ENCODE measurements around the gene RHEB.

RHEB gene

GRCh38 chr7:151424799-151425198, 94.9 kb downstream of the RHEB start:
- Histone ChIP-seq H4K20me1 (ENCODE audit: control insufficient read depth, insufficient read depth, low read depth, low read length) (no peaks in the 10 kb centered on the region), H3K36me3 (ENCODE audit: control insufficient read depth, low read length) (no peaks in the 10 kb centered on the region), H3K9me3 (ENCODE audit: control insufficient read depth, insufficient read depth, low read length) (peaks cover 13% of the 10 kb centered on the region), H3K4me1 (ENCODE audit: control insufficient read depth, low read length) (peaks cover 10% of the 10 kb centered on the region), H3K4me3 (ENCODE audit: low read length) (no peak overlapping the region), H3K79me2 (ENCODE audit: control insufficient read depth, low read length) (no peaks in the 10 kb centered on the region), H3K9me2 (replicated peaks; ENCODE audit: control insufficient read depth, low read length) (no peaks in the 10 kb centered on the region), H3K27me3 (ENCODE audit: control insufficient read depth, low read length) (peaks cover 4% of the 10 kb centered on the region; the same call in 1 of the 2 replicates), H3K4me2 (ENCODE audit: low read length) (no peak overlapping the region), H3K27ac (ENCODE audit: low read depth, low read length) (no peak overlapping the region), H3F3A (ENCODE audit: control insufficient read depth, insufficient read depth) (no peaks in the 10 kb centered on the region)
- no peak for TF ChIP-seq CTCF (IDR thresholded peaks at IDR 0.05; ENCODE audit: low read depth, low read length, poor library complexity, severe bottlenecking)
- TF ChIP-seq EZH2phosphoT487 (IDR thresholded peaks at IDR 0.05; ENCODE audit: borderline replicate concordance, low read length): no peak

GRCh38 chr7:151423936-151424335, 95.8 kb downstream of the RHEB start:
- no peaks in the 10 kb centered on the region for H3K36me3 ChIP-seq (ENCODE audit: control insufficient read depth, low read length)
- no peaks in the 10 kb centered on the region for H4K20me1 ChIP-seq (ENCODE audit: control insufficient read depth, insufficient read depth, low read depth, low read length)
- H3K4me2 ChIP-seq (ENCODE audit: low read length): no peak overlapping the region
- TF ChIP-seq CTCF (IDR thresholded peaks at IDR 0.05; ENCODE audit: low read depth, low read length, poor library complexity, severe bottlenecking) (no peak), EZH2phosphoT487 (IDR thresholded peaks at IDR 0.05; ENCODE audit: borderline replicate concordance, low read length) (no peak)
- peaks cover 4% of the 10 kb centered on the region; the same call in 1 of the 2 replicates for H3K27me3 ChIP-seq (ENCODE audit: control insufficient read depth, low read length)
- no peaks in the 10 kb centered on the region for H3K79me2 ChIP-seq (ENCODE audit: control insufficient read depth, low read length)
- no peaks in the 10 kb centered on the region for H3K9me2 ChIP-seq (replicated peaks; ENCODE audit: control insufficient read depth, low read length)
- H3F3A ChIP-seq (ENCODE audit: control insufficient read depth, insufficient read depth): no peaks in the 10 kb centered on the region
- no peak overlapping the region for H3K4me3 ChIP-seq (ENCODE audit: low read length)
- H3K27ac ChIP-seq (ENCODE audit: low read depth, low read length): no peak overlapping the region
- H3K9me3 ChIP-seq (ENCODE audit: control insufficient read depth, insufficient read depth, low read length): peaks cover 17% of the 10 kb centered on the region
- peaks cover 1% of the 10 kb centered on the region; the same call in 1 of the 2 replicates for H3K4me1 ChIP-seq (ENCODE audit: control insufficient read depth, low read length)

GRCh38 chr7:151423226-151423625, 96.5 kb downstream of the RHEB start:
- no peaks in the 10 kb centered on the region for H3K9me2 ChIP-seq (replicated peaks; ENCODE audit: control insufficient read depth, low read length)
- no peaks in the 10 kb centered on the region for H3F3A ChIP-seq (ENCODE audit: control insufficient read depth, insufficient read depth)
- no peaks in the 10 kb centered on the region for H4K20me1 ChIP-seq (ENCODE audit: control insufficient read depth, insufficient read depth, low read depth, low read length)
- no peak overlapping the region for H3K4me3 ChIP-seq (ENCODE audit: low read length)
- peaks cover 17% of the 10 kb centered on the region for H3K9me3 ChIP-seq (ENCODE audit: control insufficient read depth, insufficient read depth, low read length)
- H3K27ac ChIP-seq (ENCODE audit: low read depth, low read length): no peak overlapping the region
- no peak overlapping the region for H3K4me2 ChIP-seq (ENCODE audit: low read length)
- TF ChIP-seq CTCF (IDR thresholded peaks at IDR 0.05; ENCODE audit: low read depth, low read length, poor library complexity, severe bottlenecking) (no peak), EZH2phosphoT487 (IDR thresholded peaks at IDR 0.05; ENCODE audit: borderline replicate concordance, low read length) (no peak)
- H3K36me3 ChIP-seq (ENCODE audit: control insufficient read depth, low read length): no peaks in the 10 kb centered on the region
- H3K4me1 ChIP-seq (ENCODE audit: control insufficient read depth, low read length): no peaks in the 10 kb centered on the region
- peaks cover 4% of the 10 kb centered on the region; the same call in 1 of the 2 replicates for H3K27me3 ChIP-seq (ENCODE audit: control insufficient read depth, low read length)
- H3K79me2 ChIP-seq (ENCODE audit: control insufficient read depth, low read length): no peaks in the 10 kb centered on the region
